SU-DHL-6 (cell line): Measurements from ENCODE around the gene KRT37.

Experiments
- H2AFZ ChIP-seq: fragments of 200-600 bp; sonication (generic); 2 replicates; pipeline ENCODE4 v1.6.1; 2014; ENCODE audit warnings: low read depth, mild to moderate bottlenecking, moderate library complexity, mixed read lengths, antibody characterized with exemption, low read length; ENCODE audit not compliant: severe bottlenecking
- H3F3A ChIP-seq: fragments of 200-600 bp; shearing (Covaris generic); 2 replicates; pipeline ENCODE4 v1.6.0; 2016; ENCODE audit warnings: antibody characterized with exemption, mild to moderate bottlenecking; ENCODE audit not compliant: insufficient read depth
- H3K27ac ChIP-seq: fragments of 200-600 bp; sonication (generic); 2 replicates; pipeline ENCODE4 v1.5.1; 2016; ENCODE audit warnings: low read depth, mild to moderate bottlenecking, low read length, moderate library complexity, mixed read lengths
- H3K27me3 ChIP-seq: fragments of 200-600 bp; sonication (generic), shearing (Covaris generic); 2 replicates; pipeline ENCODE4 v1.6.0; 2014; ENCODE audit warnings: mild to moderate bottlenecking, low read length
- H3K36me3 ChIP-seq: fragments of 200-600 bp; sonication (generic); 2 replicates; pipeline ENCODE4 v1.6.1; 2014; ENCODE audit warnings: mild to moderate bottlenecking, low read length, mixed read lengths
- H3K4me2 ChIP-seq: fragments of 300-600, 200-600 bp; shearing (Covaris generic), sonication (generic); 2 replicates; pipeline ENCODE4 v1.6.0; 2014; ENCODE audit warnings: low read length, low read depth, mild to moderate bottlenecking; ENCODE audit not compliant: poor library complexity, severe bottlenecking
- H3K4me3 ChIP-seq: fragments of 200-600 bp; sonication (generic); 2 replicates; pipeline ENCODE4 v1.5.1; 2014; ENCODE audit warnings: antibody characterized with exemption, low read length, mild to moderate bottlenecking, mixed read lengths; ENCODE audit not compliant: insufficient read depth, poor library complexity, severe bottlenecking
- H3K79me2 ChIP-seq: fragments of 200-600 bp; sonication (generic); 2 replicates; pipeline ENCODE4 v1.6.1; 2014; ENCODE audit warnings: mild to moderate bottlenecking, low read length, moderate library complexity; ENCODE audit not compliant: insufficient read depth
- H3K9ac ChIP-seq: fragments of 200-600 bp; sonication (generic); 2 replicates; pipeline ENCODE4 v1.7.0; 2014; ENCODE audit warnings: mild to moderate bottlenecking, low read length
- H3K9me2 ChIP-seq: fragments of 200-600 bp; sonication (generic); replicated peaks from 2 replicates; pipeline ENCODE4 v1.6.1; 2014; ENCODE audit warnings: low read length; ENCODE audit not compliant: insufficient read depth
- H3K9me3 ChIP-seq: fragments of 200-600 bp; sonication (generic); 2 replicates; pipeline ENCODE4 v1.6.1; 2014; ENCODE audit warnings: low read length, mixed read lengths; ENCODE audit not compliant: insufficient read depth
- H4K20me1 ChIP-seq: fragments of 200-600 bp; sonication (generic); 2 replicates; pipeline ENCODE4 v1.6.1; 2014; ENCODE audit warnings: low read depth, mild to moderate bottlenecking, antibody characterized with exemption, low read length, moderate library complexity, mixed read lengths
- CTCF ChIP-seq: fragments of 200-600 bp; sonication (generic); IDR thresholded peaks from one replicate; pipeline ENCODE4 v1.5.1; 2017; ENCODE audit warnings: antibody characterized with exemption, mild to moderate bottlenecking, low read length, moderate library complexity; ENCODE audit not compliant: insufficient read depth, poor library complexity, severe bottlenecking
- EZH2phosphoT487 ChIP-seq: fragments of 200-600 bp; sonication (generic), shearing (Covaris generic); conservative IDR thresholded peaks from 2 replicates; pipeline ENCODE4 v1.6.1; 2018; ENCODE audit warnings: mild to moderate bottlenecking, antibody characterized with exemption, low read length, moderate library complexity, mixed read lengths

The KRT37 gene

GRCh38 chr17:41457676-41458075, 33.3 kb upstream of the KRT37 start:
- no peaks in the 10 kb centered on the region for H4K20me1 ChIP-seq
- H3K4me3 ChIP-seq, result no peak overlapping the region
- H3K36me3 ChIP-seq, result no peaks in the 10 kb centered on the region
- no peaks in the 10 kb centered on the region for H3K27me3 ChIP-seq
- H2AFZ ChIP-seq, result no peak overlapping the region
- H3K9me3 ChIP-seq, result no peaks in the 10 kb centered on the region
- TF ChIP-seq CTCF, result no peak
- TF ChIP-seq EZH2phosphoT487, result no peak
- H3K27ac ChIP-seq, result no peak overlapping the region
- H3K4me2 ChIP-seq, result no peak overlapping the region
- no peaks in the 10 kb centered on the region for H3K79me2 ChIP-seq
- no peaks in the 10 kb centered on the region for H3F3A ChIP-seq
- H3K9me2 ChIP-seq, result no peaks in the 10 kb centered on the region
- H3K9ac ChIP-seq, result no peak overlapping the region

GRCh38 chr17:41456204-41456603, 31.8 kb upstream of the KRT37 start:
- no peak overlapping the region for H3K4me3 ChIP-seq
- H2AFZ ChIP-seq, result no peak overlapping the region
- no peaks in the 10 kb centered on the region for H3F3A ChIP-seq
- H4K20me1 ChIP-seq, result no peaks in the 10 kb centered on the region
- no peaks in the 10 kb centered on the region for H3K79me2 ChIP-seq
- H3K36me3 ChIP-seq, result no peaks in the 10 kb centered on the region
- no peak overlapping the region for H3K9ac ChIP-seq
- no peak overlapping the region for H3K27ac ChIP-seq
- TF ChIP-seq CTCF (no peak), EZH2phosphoT487 (no peak)
- H3K9me3 ChIP-seq, result no peaks in the 10 kb centered on the region
- H3K27me3 ChIP-seq, result no peaks in the 10 kb centered on the region
- no peak overlapping the region for H3K4me2 ChIP-seq
- no peaks in the 10 kb centered on the region for H3K9me2 ChIP-seq

- Histone ChIP-seq H3K4me3 (no peak overlapping the region), H3K79me2 (no peaks in the 10 kb centered on the region), H3K9me2 (no peaks in the 10 kb centered on the region), H3K27ac (no peak overlapping the region), H3K27me3 (no peaks in the 10 kb centered on the region), H4K20me1 (no peaks in the 10 kb centered on the region), H3K9me3 (no peaks in the 10 kb centered on the region), H3K36me3 (no peaks in the 10 kb centered on the region), H3F3A (no peaks in the 10 kb centered on the region), H2AFZ (no peak overlapping the region), H3K4me2 (no peak overlapping the region), H3K9ac (no peak overlapping the region)
- TF ChIP-seq EZH2phosphoT487 (no peak), CTCF (no peak)
Observed at GRCh38 chr17:41455236-41455635, 30.9 kb upstream of the KRT37 start.
